ENCODE data around the gene PID1.

Gene PID1

DNA sequence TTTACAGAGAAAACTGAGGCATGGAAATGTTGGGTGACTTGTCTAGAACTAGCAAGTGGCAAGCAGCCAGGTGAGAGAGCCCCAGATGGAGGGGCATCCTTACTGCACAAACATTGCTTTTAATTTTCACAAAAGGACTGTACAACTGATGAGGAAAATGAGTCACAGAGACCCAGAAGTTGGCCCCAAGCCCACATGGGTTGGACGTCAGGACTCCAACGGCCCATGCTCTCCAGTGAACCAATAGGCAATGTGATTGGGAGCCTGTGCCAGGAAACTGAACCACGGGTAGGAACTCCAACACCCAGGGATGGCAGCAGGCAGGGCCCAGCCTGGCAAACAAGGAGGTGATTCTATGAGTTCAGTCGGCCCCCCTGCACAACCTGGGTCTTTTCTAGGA lies 50.8 kb downstream of the PID1 start:
- no peaks in the 10 kb centered on the region for H3K9me3 ChIP-seq (ENCODE audit: insufficient read depth, low read length)
- no peaks in the 10 kb centered on the region for H3K4me1 ChIP-seq (ENCODE audit: insufficient read depth, insufficient read length)
- no peaks in the 10 kb centered on the region for H3K36me3 ChIP-seq (ENCODE audit: insufficient read depth, insufficient read length, low read length)
- H3K9ac ChIP-seq (ENCODE audit: insufficient read length, low read depth), result no peak overlapping the region
- no peak for DNase-seq (ENCODE audit: low read depth, low spot score)
- no peak overlapping the region for H3K4me3 ChIP-seq (ENCODE audit: insufficient read length, low read depth)
- H3K27me3 ChIP-seq (ENCODE audit: insufficient read depth, insufficient read length), result no peaks in the 10 kb centered on the region
- TF ChIP-seq ZNF274 (IDR thresholded peaks at IDR 0.05; ENCODE audit: low read depth, low read length) (no peak), YY1 (IDR thresholded peaks at IDR 0.05; ENCODE audit: insufficient read depth, insufficient read length) (no peak), SUZ12 (IDR thresholded peaks at IDR 0.05; ENCODE audit: extremely low read depth, insufficient read depth, insufficient read length) (no peak)

DNA sequence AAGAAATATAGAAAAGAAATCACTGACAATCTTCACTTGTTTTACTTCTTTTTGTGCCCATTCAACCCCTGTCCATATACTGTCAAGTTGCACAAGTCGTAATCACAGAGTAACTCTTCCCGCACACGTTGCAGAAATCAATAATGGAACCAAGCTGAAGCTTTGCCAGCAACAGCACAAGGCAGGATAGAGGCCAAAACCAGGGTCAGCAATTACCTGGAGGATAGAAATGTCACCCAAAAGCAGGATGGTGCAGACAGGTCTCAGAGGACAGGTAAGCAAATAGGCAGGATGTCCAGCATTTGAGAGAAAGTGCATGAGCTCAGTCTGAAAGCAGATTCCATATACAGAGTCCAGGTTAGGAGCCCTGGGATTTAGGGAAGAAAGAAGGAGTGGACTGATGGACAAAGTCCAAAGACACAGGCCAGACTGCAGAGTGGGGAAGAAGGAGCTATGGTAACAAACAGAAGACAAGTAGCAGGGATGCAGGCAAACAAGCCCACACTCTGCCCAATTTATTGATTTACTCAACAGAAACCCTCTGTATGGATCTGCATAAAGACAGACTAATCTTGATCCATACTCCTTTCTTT lies 52.7 kb downstream of the PID1 start:
- H3K4me3 ChIP-seq (ENCODE audit: insufficient read length, low read depth), result no peak overlapping the region
- H3K9me3 ChIP-seq (ENCODE audit: insufficient read depth, low read length), result no peaks in the 10 kb centered on the region
- TF ChIP-seq SUZ12 (IDR thresholded peaks at IDR 0.05; ENCODE audit: extremely low read depth, insufficient read depth, insufficient read length) (no peak), ZNF274 (IDR thresholded peaks at IDR 0.05; ENCODE audit: low read depth, low read length) (no peak), YY1 (IDR thresholded peaks at IDR 0.05; ENCODE audit: insufficient read depth, insufficient read length) (no peak)
- H3K9ac ChIP-seq (ENCODE audit: insufficient read length, low read depth), result no peak overlapping the region
- H3K27me3 ChIP-seq (ENCODE audit: insufficient read depth, insufficient read length), result no peaks in the 10 kb centered on the region
- no peak for DNase-seq (ENCODE audit: low read depth, low spot score)
- no peaks in the 10 kb centered on the region for H3K36me3 ChIP-seq (ENCODE audit: insufficient read depth, insufficient read length, low read length)
- H3K4me1 ChIP-seq (ENCODE audit: insufficient read depth, insufficient read length), result no peaks in the 10 kb centered on the region

GRCh38 chr2:229212241-229212640 lies 58.8 kb downstream of the PID1 start:
- TF ChIP-seq SUZ12 (IDR thresholded peaks at IDR 0.05; ENCODE audit: extremely low read depth, insufficient read depth, insufficient read length) (no peak), ZNF274 (IDR thresholded peaks at IDR 0.05; ENCODE audit: low read depth, low read length) (no peak), YY1 (IDR thresholded peaks at IDR 0.05; ENCODE audit: insufficient read depth, insufficient read length) (no peak)

DNA sequence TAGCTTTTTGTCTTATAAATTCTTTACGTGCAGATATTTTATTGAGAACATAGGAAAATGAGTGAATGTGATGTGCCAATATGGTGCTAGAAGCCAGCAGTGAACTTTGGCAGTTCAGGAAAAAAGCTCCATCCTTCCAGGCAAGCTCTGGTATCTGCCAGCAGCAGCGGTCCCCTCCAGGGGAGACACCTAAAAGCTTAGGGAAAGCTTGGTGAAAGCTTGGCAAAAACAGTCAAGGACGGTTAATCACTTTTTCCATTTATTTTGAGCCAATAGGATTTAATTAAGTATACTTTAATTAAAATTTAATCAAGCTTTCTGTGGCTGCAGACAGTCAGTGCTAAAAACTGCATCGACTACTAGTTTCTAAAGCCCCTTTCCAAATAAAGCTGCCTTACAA lies 60.4 kb downstream of the PID1 start:
- Histone ChIP-seq H3K9me3 (ENCODE audit: insufficient read depth, low read length) (no peaks in the 10 kb centered on the region), H3K36me3 (ENCODE audit: insufficient read depth, insufficient read length, low read length) (no peaks in the 10 kb centered on the region), H3K9ac (ENCODE audit: insufficient read length, low read depth) (no peak overlapping the region), H3K4me1 (ENCODE audit: insufficient read depth, insufficient read length) (no peaks in the 10 kb centered on the region), H3K27me3 (ENCODE audit: insufficient read depth, insufficient read length) (no peaks in the 10 kb centered on the region), H3K4me3 (ENCODE audit: insufficient read length, low read depth) (no peak overlapping the region)
- DNase-seq (ENCODE audit: low read depth, low spot score), result no peak
- no peak for TF ChIP-seq YY1 (IDR thresholded peaks at IDR 0.05; ENCODE audit: insufficient read depth, insufficient read length)
- no peak for TF ChIP-seq ZNF274 (IDR thresholded peaks at IDR 0.05; ENCODE audit: low read depth, low read length)

More at GRCh38 chr2:229212241-229212640, 58.8 kb downstream of the PID1 start:
- H3K27me3 ChIP-seq (ENCODE audit: insufficient read depth, insufficient read length), result no peaks in the 10 kb centered on the region
- no peaks in the 10 kb centered on the region for H3K4me1 ChIP-seq (ENCODE audit: insufficient read depth, insufficient read length)
- no peak overlapping the region for H3K4me3 ChIP-seq (ENCODE audit: insufficient read length, low read depth)
- H3K36me3 ChIP-seq (ENCODE audit: insufficient read depth, insufficient read length, low read length), result no peaks in the 10 kb centered on the region
- DNase-seq (ENCODE audit: low read depth, low spot score), result no peak
- no peak overlapping the region for H3K9ac ChIP-seq (ENCODE audit: insufficient read length, low read depth)
- H3K9me3 ChIP-seq (ENCODE audit: insufficient read depth, low read length), result no peaks in the 10 kb centered on the region

GRCh38 chr2:229206548-229206947 lies 64.5 kb downstream of the PID1 start:
- TF ChIP-seq YY1 (IDR thresholded peaks at IDR 0.05; ENCODE audit: insufficient read depth, insufficient read length) (no peak), SUZ12 (IDR thresholded peaks at IDR 0.05; ENCODE audit: extremely low read depth, insufficient read depth, insufficient read length) (no peak), ZNF274 (IDR thresholded peaks at IDR 0.05; ENCODE audit: low read depth, low read length) (no peak)
- no peak overlapping the region for H3K4me3 ChIP-seq (ENCODE audit: insufficient read length, low read depth)
- H3K9me3 ChIP-seq (ENCODE audit: insufficient read depth, low read length), result no peaks in the 10 kb centered on the region
- DNase-seq (ENCODE audit: low read depth, low spot score), result no peak
- no peak overlapping the region for H3K9ac ChIP-seq (ENCODE audit: insufficient read length, low read depth)
- H3K4me1 ChIP-seq (ENCODE audit: insufficient read depth, insufficient read length), result no peaks in the 10 kb centered on the region
- no peaks in the 10 kb centered on the region for H3K27me3 ChIP-seq (ENCODE audit: insufficient read depth, insufficient read length)
- no peaks in the 10 kb centered on the region for H3K36me3 ChIP-seq (ENCODE audit: insufficient read depth, insufficient read length, low read length)

DNA sequence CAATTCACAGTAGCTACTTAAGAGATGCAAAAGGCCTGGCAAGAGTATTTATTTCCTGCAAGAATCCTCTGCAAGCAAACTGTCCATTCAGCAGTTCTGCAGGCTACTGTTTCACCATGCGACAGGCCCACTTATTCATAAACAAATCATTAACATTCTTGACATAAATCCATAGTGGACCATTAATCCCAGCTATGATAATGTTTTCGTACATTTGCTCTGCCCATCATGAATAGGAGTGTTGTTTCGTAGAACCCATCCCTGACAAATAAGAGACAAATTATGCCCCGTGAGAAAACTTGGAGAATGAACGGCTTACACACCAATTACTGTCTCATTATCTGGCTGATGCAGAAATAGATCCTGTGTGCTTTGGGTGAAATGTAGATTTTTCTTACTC lies 65.4 kb downstream of the PID1 start:
- Histone ChIP-seq H3K27me3 (ENCODE audit: insufficient read depth, insufficient read length) (no peaks in the 10 kb centered on the region), H3K9ac (ENCODE audit: insufficient read length, low read depth) (no peak overlapping the region), H3K4me1 (ENCODE audit: insufficient read depth, insufficient read length) (no peaks in the 10 kb centered on the region), H3K36me3 (ENCODE audit: insufficient read depth, insufficient read length, low read length) (no peaks in the 10 kb centered on the region), H3K9me3 (ENCODE audit: insufficient read depth, low read length) (no peaks in the 10 kb centered on the region), H3K4me3 (ENCODE audit: insufficient read length, low read depth) (no peak overlapping the region)
- DNase-seq (ENCODE audit: low read depth, low spot score), result no peak
- TF ChIP-seq ZNF274 (IDR thresholded peaks at IDR 0.05; ENCODE audit: low read depth, low read length) (no peak), YY1 (IDR thresholded peaks at IDR 0.05; ENCODE audit: insufficient read depth, insufficient read length) (no peak), SUZ12 (IDR thresholded peaks at IDR 0.05; ENCODE audit: extremely low read depth, insufficient read depth, insufficient read length) (no peak)

- Histone ChIP-seq H3K9ac (ENCODE audit: insufficient read length, low read depth) (no peak overlapping the region), H3K9me3 (ENCODE audit: insufficient read depth, low read length) (no peaks in the 10 kb centered on the region), H3K36me3 (ENCODE audit: insufficient read depth, insufficient read length, low read length) (no peaks in the 10 kb centered on the region), H3K27me3 (ENCODE audit: insufficient read depth, insufficient read length) (no peaks in the 10 kb centered on the region), H3K4me1 (ENCODE audit: insufficient read depth, insufficient read length) (no peaks in the 10 kb centered on the region), H3K4me3 (ENCODE audit: insufficient read length, low read depth) (no peak overlapping the region)
- TF ChIP-seq SUZ12 (IDR thresholded peaks at IDR 0.05; ENCODE audit: extremely low read depth, insufficient read depth, insufficient read length) (no peak), ZNF274 (IDR thresholded peaks at IDR 0.05; ENCODE audit: low read depth, low read length) (no peak), YY1 (IDR thresholded peaks at IDR 0.05; ENCODE audit: insufficient read depth, insufficient read length) (no peak)
- no peak for DNase-seq (ENCODE audit: low read depth, low spot score)
These were observed 68.4 kb downstream of the PID1 start for GRCh38 chr2:229202646-229203045.
